ENCODE measurements around the gene TANC2. TPM values are rescaled to one million over a fixed set of nuclear protein-coding genes. Genes with fewer than 3 reads are reported as not detected.

The TANC2 gene
- total RNA-seq, 1 experiment from 2014 or later: 53.2 TPM

- Histone ChIP-seq H4K20me1 (ENCODE audit: insufficient read depth) (no peaks in the 10 kb centered on the region), H3K9me2 (ENCODE audit: insufficient read depth) (no peaks in the 10 kb centered on the region), H3K9ac (ENCODE audit: low read length) (no peak overlapping the region), H3K9me3 (ENCODE audit: control insufficient read depth in 1 of 2, insufficient read depth in 1 of 2, low read depth in 1 of 2, low read length in 2 of 2) (peaks cover 0 to 2% of the 10 kb centered on the region in 2 experiments; a peak in 2 of 4 replicates), H2AFZ (ENCODE audit: low read depth, low read length, poor library complexity, severe bottlenecking) (no peak overlapping the region), H3K4me3 (replicated peaks in 1 of 2; ENCODE audit: low read depth in 1 of 2, low read length in 2 of 2) (no peak overlapping the region), H3K79me2 (ENCODE audit: insufficient read depth, low read length) (peaks cover 85% of the 10 kb centered on the region), H3K4me1 (ENCODE audit: control insufficient read depth in 1 of 2, insufficient read depth in 2 of 2, low read length in 2 of 2) (peaks cover 13 to 20% of the 10 kb centered on the region in 2 experiments), H3K27me3 (ENCODE audit: insufficient read depth, low read length) (no peaks in the 10 kb centered on the region), H3K4me2 (ENCODE audit: low read length) (no peak overlapping the region), H3K36me3 (ENCODE audit: control insufficient read depth in 1 of 2, insufficient read depth in 2 of 2, low read length in 2 of 2) (no peaks in the 10 kb centered on the region), H3K27ac (ENCODE audit: low read depth, low read length) (no peak overlapping the region)
- ATAC-seq: no peak
- no TSS peak for BruUV-seq (replicated peaks)
- intact Hi-C loops (cut with micrococcal nuclease): no loop called here
- DNase-seq (ENCODE audit: low read depth, low spot score): no peak
- CTCF ChIA-PET: no interaction called here
- RAD21 ChIA-PET (ENCODE audit: low non-redundant PET in 1 of 2, low total read pairs in 2 of 2, uncharacterized antibody in 2 of 2, unreplicated experiment in 2 of 2): no interaction called here
- TF ChIP-seq FOSL1 (IDR thresholded peaks at IDR 0.05; ENCODE audit: low read depth): no peak
- TF ChIP-seq ZNF274 (IDR thresholded peaks at IDR 0.05; ENCODE audit: low read depth, low read length): no peak
- TF ChIP-seq SRF (IDR thresholded peaks at IDR 0.05; ENCODE audit: low read depth): no peak
- TF ChIP-seq, protein P1, sequence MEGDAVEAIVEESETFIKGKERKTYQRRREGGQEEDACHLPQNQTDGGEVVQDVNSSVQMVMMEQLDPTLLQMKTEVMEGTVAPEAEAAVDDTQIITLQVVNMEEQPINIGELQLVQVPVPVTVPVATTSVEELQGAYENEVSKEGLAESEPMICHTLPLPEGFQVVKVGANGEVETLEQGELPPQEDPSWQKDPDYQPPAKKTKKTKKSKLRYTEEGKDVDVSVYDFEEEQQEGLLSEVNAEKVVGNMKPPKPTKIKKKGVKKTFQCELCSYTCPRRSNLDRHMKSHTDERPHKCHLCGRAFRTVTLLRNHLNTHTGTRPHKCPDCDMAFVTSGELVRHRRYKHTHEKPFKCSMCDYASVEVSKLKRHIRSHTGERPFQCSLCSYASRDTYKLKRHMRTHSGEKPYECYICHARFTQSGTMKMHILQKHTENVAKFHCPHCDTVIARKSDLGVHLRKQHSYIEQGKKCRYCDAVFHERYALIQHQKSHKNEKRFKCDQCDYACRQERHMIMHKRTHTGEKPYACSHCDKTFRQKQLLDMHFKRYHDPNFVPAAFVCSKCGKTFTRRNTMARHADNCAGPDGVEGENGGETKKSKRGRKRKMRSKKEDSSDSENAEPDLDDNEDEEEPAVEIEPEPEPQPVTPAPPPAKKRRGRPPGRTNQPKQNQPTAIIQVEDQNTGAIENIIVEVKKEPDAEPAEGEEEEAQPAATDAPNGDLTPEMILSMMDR (IDR thresholded peaks at IDR 0.05 in 2 of 3, conservative IDR thresholded peaks at IDR 0.05 in 1 of 3; ENCODE audit: borderline replicate concordance in 1 of 3, insufficient read depth in 1 of 3, low read depth in 2 of 3, low read length in 2 of 3): no peak
- TF ChIP-seq TCF7L2 (IDR thresholded peaks at IDR 0.05; ENCODE audit: borderline replicate concordance, extremely low read depth, insufficient read depth, insufficient read length): no peak
- TF ChIP-seq JUND (IDR thresholded peaks at IDR 0.05): no peak
- TF ChIP-seq EZH2 (IDR thresholded peaks at IDR 0.05): no peak
- TF ChIP-seq YY1 (IDR thresholded peaks at IDR 0.05; ENCODE audit: extremely low read depth, insufficient replicate concordance, low read depth, low read length): no peak
- TF ChIP-seq, protein P2, sequence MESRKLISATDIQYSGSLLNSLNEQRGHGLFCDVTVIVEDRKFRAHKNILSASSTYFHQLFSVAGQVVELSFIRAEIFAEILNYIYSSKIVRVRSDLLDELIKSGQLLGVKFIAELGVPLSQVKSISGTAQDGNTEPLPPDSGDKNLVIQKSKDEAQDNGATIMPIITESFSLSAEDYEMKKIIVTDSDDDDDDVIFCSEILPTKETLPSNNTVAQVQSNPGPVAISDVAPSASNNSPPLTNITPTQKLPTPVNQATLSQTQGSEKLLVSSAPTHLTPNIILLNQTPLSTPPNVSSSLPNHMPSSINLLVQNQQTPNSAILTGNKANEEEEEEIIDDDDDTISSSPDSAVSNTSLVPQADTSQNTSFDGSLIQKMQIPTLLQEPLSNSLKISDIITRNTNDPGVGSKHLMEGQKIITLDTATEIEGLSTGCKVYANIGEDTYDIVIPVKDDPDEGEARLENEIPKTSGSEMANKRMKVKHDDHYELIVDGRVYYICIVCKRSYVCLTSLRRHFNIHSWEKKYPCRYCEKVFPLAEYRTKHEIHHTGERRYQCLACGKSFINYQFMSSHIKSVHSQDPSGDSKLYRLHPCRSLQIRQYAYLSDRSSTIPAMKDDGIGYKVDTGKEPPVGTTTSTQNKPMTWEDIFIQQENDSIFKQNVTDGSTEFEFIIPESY (IDR thresholded peaks at IDR 0.05; ENCODE audit: extremely low read depth, insufficient replicate concordance, low read length): no peak
- TF ChIP-seq CBX3 (IDR thresholded peaks at IDR 0.05; ENCODE audit: low read depth): no peak
- TF ChIP-seq SIN3A (IDR thresholded peaks at IDR 0.05; ENCODE audit: low read depth): no peak
- TF ChIP-seq, protein P3, sequence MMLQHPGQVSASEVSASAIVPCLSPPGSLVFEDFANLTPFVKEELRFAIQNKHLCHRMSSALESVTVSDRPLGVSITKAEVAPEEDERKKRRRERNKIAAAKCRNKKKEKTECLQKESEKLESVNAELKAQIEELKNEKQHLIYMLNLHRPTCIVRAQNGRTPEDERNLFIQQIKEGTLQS (IDR thresholded peaks at IDR 0.05): no peak
- no peak for TF ChIP-seq CEBPB (IDR thresholded peaks at IDR 0.05; ENCODE audit: low read depth)
- TF ChIP-seq ZFX (IDR thresholded peaks at IDR 0.05): no peak
- TF ChIP-seq EZH2phosphoT487 (IDR thresholded peaks at IDR 0.05; ENCODE audit: borderline replicate concordance): no peak
- no peak for TF ChIP-seq EGR1 (IDR thresholded peaks at IDR 0.05; ENCODE audit: low read depth)
- POLR2A ChIA-PET: no interaction called here
Observed at GRCh38 chr17:62971853-62972252, 5.8 kb downstream of the TANC2 start.

All from HCT116 (cell line).